HG03280 (cell line): ENCODE measurements around the gene ZMYND19.
"Not testable (repeated sequence)": the region's sequence is repeated elsewhere in the genome, so short reads cannot be mapped to it uniquely, and the experiment has no call there.

Source experiments
- ATAC-seq: cut with Tn5 transposase; IDR thresholded peaks from one replicate; pipeline ENCODE4 v1.9.1; 2021; ENCODE audit warnings: mild to moderate bottlenecking, moderate library complexity; ENCODE audit not compliant: unreplicated experiment

Gene ZMYND19

GRCh38 chr9:137534256-137535119, 55.8 kb downstream of the ZMYND19 start:
- ATAC-seq: peak; percentile 57

- not testable (repeated sequence) for ATAC-seq
These were observed 57.3 kb downstream of the ZMYND19 start for GRCh38 chr9:137532891-137533468.
